ENCODE data around the gene PDE11A.
"Not testable (repeated sequence)": the region's sequence is repeated elsewhere in the genome, so short reads cannot be mapped to it uniquely, and the experiment has no call there.

PDE11A gene

DNA sequence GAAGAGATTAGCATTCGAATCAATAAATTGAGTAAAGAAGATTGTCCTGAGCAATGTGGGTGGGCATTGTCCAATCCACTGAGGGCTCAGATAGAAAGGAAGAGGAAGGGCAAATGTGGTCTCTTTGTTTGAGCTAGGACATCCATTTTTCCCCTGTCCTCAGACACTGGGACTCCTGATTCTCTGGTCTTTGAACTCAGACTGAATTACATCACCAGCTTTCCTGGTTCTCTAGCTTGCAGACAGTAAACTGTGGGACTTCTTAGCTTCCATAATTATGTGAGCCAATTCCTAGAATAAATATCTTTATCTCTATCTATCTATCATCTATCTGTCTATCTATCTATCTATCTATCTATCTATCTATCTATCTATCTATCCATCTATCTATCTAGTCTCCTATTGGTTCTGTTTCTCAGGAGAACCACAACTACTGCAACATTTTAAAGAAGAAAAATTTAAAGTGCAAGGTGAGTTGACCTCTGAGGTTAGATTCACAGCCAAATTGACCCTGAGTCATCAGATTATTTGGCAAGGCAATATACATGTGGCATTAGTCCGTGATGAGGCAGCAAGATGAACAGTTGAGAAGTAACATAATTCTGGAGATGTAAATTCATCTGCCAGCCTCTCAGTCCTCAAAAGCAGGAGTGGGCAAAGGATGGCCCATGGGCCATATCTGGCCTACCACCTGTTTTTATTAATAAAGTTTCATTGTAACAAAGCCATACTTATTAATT is 191.4 kb downstream of the PDE11A start:
- FAIRE-seq: no peak

DNA sequence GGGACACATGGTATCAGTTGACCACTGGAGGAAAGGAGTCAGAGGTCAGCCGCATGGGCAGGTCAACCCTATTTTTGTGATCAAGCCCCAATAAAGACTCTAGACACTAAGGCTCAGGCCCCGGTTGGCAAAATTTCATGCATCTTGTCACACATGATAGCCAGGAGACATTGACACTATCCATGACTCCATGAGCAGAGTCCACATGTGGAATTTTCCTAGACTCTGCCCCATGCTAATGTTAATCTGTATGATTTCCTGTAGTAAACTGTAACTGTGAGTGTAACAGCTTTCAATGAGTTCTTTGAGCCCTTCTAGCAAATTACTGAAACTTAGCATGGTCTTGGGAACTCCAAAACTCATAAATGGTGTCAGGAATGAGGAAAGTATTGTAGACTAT is 192.3 kb downstream of the PDE11A start:
- no peak for FAIRE-seq

DNA sequence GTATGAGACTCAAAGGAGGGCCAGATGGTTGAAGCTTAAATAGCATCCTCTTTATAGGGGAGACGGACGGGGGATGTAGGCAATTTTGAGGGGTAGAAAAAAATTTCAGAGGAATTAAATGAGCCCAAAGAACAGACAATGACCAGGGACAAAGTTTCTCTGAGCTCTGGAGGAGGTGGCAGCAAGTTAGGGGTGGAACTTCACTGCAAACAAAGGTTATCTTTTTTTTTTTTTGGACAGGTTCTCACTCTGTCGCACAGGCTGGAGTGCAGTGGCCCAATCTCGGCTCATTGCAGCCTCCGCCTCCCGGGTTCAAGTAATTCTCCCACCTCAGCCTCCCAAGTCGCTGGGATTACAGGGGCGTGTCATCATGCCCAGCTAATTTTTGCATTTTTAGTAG is 195.6 kb downstream of the PDE11A start:
- no peak for FAIRE-seq

DNA sequence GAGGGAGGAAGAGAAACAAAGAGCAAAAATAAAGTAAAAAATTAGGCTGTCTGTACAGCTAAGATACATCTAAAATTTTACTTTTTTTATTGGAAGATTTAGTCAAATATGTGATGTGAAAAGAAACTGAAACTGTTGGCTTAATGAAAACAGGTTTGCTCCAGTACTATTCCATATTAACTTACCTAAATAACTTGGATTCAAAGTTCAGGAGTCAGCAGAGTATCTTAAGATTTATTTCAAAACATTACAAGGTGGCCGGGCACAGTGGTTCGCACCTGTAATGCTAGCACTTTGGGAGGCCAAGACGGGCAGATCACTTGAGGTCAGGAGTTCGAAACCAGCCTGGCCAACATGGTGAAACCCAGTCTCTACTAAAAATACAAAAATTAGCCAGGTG is 197.9 kb downstream of the PDE11A start:
- no peak for FAIRE-seq

DNA sequence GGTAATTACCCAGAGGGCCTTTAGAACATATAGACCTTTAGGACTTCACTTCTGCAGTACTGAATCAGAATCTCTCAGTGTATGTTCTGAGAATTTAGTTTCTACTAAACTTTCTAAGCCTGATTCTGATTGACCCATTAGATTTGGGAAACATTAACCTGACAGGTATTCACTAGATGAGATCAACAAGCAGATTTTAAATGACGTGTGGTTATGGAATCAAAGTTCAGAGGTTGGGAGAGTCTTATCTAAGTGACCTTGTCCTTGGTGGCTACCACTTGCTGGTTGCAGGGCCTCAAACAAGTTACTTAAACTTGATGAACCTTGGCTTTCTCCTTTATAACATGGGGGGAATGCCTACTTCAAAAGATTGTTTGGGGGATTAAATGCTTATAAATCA is 198.7 kb downstream of the PDE11A start:
- FAIRE-seq: no peak

DNA sequence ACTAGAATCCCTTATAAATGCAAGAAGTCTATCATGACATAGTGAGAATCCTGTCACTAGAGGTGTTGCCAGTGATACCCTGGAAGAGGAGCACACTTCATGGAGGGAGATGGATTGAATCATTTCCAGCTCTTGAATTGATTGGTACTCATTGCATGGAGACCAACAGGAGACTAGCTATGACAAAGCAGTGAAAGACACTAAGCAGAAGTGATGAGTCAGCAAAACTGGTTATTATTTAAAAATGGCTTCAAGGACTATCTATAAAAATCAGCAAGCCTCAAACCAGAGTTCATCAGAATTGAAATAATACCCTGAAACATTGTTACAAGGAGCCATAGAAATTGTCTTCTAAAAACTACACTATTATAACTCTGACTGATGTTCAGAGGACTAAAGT is 200.3 kb downstream of the PDE11A start:
- FAIRE-seq: no peak

DNA sequence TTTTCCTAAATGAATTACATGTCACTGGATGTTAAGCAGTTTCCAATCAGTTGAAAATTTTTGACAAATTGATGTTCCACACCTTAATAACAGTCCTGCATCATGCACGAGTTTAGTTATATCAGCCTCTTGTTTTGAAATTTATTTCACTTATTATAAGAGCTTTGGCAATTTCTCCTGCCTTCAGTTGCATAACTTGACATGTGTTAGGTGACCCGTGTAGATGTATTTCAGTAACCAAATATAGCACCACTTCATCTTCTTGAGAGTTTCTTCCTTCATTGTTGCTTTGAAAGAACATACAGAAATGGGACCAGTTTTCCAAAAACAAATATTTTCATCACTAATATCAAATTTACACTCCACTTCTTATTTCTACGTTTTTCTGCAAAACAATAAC is 202.7 kb downstream of the PDE11A start:
- FAIRE-seq: no peak

DNA sequence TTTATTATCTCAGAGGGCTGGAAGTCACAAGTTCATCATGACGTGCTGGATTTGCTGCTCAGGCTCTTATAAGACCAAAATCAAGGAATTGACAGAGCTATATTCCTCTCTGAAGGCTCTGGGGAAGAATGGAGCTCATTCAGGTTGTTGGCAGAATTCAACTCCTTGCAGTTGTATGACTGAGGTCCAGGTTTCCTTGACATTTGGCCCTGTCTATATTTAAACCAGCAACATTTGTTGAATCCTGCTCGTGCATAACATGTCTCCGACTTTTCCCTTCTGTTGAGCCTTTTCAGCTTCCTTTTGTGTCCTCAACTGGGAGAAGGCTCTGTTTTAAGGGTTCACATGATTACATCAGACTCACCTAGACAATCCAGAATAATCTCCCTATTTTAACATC is 203.4 kb downstream of the PDE11A start:
- no peak for FAIRE-seq

DNA sequence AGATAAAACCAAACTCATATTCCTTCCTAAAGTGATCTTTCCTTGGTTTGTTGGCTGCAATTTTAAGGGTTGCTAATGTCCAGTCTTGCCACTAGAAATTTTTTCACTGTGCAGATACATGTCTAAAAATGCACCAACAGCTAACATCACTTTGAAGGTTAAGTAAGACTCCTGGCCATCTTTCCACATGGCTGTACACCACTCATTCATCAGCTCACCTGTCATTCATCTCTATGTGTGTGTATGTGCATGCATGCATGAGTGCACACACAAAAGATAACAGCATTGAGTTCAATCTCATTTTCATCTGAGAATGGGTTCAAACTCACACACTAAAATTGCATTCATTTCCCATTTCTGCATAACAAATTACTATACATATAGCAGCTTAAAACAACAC is 203.8 kb downstream of the PDE11A start:
- FAIRE-seq: no peak

DNA sequence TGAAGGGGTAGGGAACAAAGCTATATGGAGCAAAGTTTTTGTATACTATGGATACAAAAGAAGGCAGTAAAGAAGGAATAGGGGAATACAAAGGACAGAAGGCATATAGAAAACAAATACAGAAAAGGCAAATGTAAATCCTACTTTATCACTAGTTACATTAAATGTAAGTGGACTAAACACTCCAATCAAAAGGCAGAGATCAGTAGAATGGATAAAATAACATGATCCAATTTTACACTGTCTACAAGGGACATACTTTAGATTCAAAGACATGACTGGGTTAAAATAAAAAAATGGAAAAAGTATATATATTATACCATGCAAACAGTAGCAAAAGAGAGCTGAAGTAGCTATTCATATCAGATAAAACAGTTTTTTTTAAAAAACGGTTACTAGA is 215.0 kb downstream of the PDE11A start:
- no peak for FAIRE-seq

DNA sequence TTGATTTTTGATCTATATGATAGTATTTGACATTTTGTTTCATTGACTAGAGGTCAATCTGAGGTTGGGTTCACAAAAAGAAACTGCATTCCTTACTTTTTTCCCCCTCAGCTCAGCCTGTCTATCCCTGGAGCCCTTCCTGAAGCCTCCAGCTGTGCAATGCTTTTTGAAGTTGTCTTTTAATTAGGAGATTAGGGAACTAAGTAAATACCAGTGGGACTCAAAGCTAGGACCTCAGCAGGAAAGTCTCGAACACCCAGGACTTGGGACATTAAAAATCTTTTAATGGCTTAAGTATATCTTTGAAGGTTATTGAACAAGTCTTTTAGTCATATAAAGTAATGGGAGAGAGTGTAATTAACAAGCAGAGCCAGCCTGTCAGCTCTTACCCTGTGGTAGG is 220.2 kb downstream of the PDE11A start:
- no peak for FAIRE-seq

DNA sequence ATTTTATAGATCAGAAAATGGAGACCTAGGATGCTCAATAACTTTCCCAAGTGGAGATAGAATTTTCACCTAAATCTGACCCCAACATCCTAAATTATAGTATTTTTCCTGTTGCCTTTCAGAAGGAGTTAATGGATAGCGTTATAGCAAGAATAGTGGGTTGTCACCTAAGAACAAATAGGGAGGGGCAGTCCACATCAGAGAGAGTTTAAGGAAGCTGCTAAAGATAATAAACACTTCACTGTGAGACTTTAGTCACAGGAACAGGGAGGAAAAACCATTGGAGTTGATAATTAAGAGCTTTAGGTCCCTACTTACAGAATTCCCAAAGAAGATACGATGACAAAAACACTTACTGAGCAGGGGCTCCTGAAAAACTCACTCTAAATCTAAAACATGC is 229.4 kb downstream of the PDE11A start:
- no peak for FAIRE-seq

DNA sequence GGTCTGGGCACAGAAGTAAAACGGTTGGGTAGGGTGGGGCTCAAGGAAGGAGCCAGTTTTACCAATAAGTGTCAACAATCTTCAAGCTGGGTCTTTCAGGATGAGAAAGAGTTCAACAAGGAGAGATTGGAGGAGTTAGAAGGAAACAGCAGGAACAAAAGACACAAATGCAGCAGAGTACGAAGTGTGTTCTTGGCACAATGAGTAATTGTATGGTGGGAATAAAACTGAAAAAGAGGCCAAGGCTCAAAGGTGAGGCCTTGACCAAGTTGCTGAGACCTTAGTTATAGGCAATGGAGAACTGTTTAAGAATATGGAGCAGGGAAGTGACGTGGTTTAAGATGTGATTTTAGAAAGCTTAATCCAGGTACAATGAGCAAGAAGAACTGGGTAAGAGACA is 230.3 kb downstream of the PDE11A start:
- no peak for FAIRE-seq

DNA sequence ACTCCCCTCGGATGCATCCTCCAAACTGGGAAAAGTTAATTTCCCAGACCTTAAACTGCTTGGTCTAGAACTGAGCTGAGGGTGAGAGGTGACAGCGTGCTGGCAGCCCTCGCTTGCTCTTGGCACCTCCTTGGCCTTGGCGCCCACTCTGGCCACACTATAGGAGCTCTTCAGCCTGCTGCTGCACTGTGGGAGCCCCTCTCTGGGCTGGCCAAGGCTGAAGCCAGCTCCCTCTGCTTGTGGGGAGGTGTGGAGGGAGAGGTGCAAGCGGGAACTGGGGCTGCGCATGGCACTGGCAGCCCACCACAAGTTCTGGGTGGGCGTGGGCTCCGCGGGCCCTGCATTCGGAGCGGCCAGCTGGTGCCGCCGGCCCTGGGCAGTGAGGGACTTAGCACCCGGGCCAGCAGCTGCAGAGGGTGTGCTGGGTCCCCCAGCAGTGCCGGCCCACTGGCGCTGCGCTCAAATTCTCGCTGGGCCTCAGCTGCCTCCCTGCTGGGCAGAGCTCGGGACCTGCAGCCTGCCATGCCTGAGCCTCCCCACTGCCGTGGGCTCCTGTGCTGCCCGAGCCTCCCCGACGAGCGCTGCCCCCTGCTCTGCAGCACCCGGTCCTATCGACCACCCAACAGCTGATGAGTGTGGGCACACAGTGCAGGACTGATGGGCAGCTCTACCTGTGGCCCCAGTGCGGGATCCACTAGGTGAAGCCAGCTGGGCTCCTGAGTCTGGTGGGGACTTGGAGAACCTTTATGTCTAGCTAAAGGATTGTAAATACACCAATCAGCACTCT is 237.0 kb downstream of the PDE11A start:
- not testable (repeated sequence) for FAIRE-seq

DNA sequence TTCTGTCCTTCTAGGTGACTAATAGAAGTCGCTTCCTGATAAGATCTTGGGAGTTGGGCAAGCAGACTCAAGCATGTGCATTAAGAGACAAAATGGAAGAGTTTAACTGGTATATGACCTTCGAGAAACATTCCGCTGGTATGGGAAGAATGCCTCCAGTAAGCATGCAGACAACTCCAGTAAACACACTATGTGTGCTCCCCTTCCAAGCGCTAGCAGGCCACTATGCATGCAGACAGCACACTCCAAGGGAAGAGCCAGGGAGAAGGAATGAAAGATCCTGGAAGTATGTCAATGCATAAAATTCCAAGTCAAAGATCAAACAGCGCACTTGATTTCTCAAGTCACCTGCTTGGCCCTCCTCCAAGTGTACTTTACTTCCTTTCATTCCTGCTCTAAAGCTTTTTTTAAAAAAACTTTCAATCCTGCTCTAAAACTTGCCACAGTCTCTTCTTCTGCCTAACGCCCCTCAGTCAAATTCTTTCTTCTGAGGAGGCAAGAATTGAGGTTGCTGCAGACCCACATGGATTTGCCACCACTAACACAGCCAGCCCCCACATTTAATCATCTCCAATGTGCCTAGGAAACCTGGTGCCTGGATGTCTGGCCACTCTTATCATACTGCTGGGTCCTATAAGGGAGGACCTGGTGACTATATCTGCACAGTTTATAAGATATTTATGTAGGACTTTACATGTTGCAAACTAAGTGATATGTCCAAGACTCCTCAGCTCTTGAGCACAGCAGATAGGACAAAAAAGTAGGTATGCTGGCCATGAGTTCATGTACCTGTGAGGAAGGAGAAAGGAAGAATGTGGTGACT is 239.8 kb downstream of the PDE11A start:
- FAIRE-seq: no peak

DNA sequence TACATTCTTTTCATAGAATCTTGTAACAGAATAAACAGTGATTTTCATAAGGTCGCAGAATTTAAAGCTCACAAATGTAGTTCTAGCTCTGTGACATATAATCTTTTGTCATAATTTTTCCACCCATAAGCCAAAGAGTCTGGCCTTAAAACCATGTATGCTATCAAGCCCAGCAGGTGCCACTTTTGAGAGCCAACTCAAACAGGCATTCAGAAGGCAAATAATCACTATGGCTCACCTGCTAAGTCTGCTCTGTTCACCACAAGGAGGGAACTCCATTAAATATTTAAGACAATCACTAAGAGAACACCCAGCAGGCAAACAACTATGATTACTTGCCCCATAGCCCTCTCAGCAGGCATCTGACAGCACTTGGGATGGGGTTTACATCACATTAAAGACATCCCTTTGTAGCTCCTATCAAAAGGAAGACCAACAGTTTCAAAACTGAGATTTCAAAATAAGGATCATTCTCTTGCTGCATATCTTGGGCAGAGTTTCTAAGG is 241.6 kb downstream of the PDE11A start:
- no peak for FAIRE-seq

DNA sequence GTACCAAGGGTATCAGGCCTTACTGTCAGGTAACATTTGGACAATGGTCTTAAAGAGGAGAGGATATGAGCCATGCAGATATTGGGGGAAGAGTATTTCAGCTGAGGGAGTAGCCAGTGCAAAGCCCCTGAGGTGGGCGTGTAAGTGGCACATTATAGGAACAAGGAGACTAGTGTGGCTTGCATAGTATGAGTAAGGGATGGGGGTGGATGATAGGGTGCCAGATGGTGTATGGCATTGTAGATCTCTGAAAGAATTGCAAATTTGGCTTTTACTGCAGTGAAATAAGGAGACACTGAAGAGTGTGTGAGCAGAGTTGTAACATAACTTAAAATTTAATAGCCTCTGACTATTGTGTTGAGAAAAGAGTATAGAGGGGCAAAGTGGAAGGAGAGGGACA is 244.0 kb downstream of the PDE11A start:
- no peak for FAIRE-seq

DNA sequence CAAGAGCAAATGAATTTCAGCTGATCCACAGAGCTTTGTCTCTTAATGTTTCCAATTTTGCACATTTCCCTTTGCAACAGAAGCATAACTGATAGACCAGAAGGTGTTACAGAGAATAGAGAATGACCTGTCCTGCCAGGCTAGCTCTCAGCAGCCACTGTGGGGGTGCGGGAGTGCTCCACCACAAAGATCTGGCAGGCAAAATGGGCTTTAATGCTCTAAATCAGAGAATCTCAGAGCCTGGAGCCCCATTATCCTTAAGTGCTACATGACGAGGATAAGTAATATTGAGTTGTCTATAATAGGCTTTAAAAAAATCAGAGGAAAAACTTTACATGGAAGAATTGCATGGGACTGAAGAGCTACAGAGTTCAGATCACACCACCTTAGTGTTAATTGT is 245.7 kb downstream of the PDE11A start:
- FAIRE-seq: no peak

DNA sequence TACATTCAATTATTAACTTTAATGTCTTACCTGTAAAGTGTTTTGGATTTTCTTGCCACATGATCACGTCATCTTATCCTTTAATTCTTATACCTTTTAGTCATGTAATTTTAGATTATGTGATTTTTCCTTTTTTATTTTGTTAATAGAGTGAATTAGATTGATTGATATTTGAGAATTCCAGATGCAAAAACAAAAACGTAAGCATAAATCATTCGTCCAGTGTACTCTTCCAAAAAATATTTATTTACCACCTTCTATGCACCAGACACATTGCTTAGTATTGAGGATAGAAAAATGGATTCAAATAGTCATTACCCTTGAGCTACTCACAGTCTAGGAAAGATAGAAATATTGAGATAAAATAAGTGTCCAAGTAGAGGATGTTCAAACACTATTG is 249.6 kb downstream of the PDE11A start:
- no peak for FAIRE-seq

DNA sequence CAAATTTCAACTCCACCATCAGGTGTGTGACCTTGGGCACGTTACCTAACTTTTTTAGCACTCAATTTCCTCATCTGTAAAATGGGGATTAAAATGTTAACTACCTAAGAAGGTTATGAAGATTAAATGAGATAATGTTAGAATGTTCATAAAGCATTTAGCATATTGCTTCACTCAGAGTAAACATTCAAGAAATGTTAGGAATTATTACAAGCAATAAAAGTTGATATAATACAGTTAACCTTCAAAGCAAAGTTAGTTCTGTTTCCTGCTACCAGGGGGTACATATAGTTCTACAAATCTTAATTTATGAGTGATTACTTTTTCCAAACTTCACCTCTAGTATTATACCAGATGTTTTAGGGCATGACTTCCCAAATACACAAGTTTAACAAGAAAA is 254.2 kb downstream of the PDE11A start:
- FAIRE-seq: no peak

DNA sequence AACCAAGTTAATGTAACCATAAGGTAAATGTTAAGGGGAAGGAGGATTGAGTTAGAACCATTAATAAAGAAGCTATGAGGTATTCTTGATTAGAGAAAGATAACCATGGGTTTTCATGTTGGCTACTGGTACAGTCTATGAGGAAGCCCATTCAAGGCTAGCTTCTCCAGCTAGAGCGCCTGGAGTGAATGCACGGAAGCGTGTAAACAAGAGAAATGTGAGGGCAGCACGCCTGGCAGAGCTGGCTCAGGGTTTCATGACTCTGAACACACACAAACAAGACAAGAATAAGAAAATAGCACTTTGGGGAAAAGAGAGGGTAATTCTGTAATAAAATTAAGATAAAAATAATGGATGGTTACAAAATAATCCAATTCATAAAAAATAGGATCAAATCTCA is 255.3 kb downstream of the PDE11A start:
- no peak for FAIRE-seq

DNA sequence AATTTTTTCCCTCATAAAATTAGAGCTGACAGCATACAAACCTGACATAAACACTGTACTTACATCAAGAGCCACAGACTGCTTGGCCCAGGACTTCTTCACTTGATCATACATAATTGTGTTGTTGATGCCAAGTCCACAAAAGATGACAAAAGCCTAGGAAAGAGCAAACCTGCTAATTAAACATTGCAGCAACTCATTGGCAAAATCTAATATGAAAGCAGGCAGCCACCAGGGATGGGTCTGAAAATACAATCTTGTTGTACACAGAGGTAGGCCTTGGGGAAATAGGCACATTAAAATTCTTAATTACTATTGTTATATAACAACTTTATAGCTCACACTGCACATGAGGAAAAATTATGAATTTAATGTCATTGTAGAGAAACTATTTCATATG is 255.8 kb downstream of the PDE11A start:
- no peak for FAIRE-seq

DNA sequence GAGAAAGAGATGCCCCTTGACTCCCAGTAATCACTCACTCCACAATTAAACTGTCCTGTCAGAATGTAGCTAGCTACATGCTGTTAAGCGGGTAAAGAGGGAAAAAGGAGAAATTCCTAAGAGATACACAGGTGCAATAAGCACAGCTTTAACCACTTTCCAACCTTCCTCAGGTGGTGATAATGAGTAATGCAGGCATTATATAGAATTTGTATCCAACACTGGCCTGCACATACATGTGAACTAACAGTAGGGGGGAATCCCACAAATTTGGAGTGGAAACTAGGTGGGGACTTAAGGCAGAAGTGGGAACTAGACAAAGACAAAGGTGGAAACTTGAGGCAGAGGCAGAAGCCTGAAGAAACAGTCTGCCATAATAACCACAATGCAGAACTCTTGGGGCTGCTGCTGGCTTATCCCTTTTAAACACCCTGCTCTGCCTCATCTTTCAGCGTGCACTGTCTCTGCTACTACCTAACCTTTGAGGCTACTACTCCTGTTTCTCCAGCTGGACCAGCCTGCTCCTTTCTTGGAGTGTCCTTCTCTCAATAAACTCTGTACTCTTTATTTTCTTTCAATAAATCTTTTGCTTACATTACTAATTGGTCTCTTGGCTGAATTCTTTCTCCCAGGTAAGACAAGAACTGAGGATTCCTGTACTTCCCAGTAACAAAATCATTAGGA is 259.7 kb downstream of the PDE11A start:
- FAIRE-seq: no peak

Data from A204.1 (cell line).